ENCODE data around the gene BPIFB4.
"Not testable (repeated sequence)": the region's sequence is repeated elsewhere in the genome, so short reads cannot be mapped to it uniquely, and the experiment has no call there.

The BPIFB4 gene

DNA sequence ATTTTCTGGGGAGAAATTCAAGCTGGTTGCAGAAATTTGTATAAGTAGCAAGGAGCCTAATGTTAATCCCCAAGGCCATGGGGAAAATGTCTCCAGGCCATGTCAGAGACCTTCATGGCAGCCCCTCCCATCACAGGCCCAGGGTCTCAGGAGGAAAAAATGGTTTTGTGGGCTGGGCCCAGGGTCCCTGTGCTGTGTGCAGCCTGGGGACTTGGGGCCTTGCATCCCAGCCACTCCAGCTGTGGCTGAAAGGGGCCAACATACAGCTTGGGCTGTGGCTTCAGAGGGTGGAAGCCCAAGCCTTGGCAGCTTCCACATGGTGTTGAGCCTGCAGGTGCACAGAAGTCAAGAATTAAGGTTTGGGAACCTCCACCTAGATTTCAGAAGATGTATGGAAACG is 42.9 kb downstream of the BPIFB4 start:
- not testable (repeated sequence) for DNase-seq

DNA sequence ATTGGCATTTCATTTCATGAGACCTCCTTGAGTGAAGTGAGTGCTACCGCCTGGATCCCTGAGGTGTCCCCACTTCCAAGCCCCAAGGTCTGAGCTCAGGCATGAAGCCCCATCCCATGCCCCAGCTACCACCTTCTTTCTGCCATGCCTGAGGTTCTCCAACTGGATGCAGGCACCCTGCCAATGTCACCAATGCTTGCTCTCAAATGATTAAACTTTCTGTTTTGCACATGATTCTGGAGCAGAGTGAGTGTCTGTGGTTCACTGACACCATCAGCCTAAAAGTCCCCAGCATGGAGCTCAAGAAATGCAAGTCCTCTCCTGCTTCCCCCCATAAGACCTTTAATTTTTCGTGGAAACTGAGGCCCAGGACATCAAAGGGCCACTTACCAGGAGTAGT is 44.8 kb downstream of the BPIFB4 start:
- DNase-seq = no peak

DNA sequence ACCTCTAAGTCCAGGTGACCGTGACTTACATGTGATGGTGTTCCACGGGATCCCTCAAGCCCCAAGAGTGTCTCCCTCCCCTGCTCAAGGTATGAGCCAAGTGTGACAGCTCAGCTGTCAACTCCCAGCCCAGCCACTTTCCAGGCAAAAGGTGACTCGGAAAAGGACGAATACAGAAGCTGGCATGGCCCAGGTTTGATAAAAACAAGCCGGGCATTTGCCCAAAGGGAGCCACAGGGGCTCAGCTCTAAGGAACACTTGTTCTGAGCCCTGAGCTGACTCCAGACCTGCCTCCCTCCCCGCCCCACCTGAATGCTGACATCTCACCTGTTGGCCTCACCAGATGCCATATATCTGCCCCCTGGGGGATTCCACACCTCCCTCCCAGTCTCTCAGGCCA is 45.6 kb downstream of the BPIFB4 start:
- no peak for DNase-seq

DNA sequence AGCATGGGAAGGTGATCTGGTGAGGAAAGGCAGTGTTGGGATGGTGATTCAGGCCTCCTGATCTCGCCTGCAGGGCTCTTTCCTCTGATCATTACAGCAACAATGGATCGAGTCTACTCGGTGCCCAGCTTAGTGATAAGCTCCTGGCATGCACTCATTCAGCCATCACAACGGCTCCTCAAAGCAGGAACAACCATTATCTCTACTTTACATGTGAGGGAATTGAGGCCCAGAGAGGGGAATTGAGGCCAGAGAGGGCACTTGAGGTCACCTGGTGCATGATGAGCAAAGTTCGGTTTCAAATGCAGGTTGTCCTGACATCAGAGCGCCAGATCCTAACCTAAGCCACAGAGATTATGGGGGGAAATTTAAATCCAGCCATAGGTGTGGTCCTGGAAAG is 46.5 kb downstream of the BPIFB4 start:
- no peak for DNase-seq

DNA sequence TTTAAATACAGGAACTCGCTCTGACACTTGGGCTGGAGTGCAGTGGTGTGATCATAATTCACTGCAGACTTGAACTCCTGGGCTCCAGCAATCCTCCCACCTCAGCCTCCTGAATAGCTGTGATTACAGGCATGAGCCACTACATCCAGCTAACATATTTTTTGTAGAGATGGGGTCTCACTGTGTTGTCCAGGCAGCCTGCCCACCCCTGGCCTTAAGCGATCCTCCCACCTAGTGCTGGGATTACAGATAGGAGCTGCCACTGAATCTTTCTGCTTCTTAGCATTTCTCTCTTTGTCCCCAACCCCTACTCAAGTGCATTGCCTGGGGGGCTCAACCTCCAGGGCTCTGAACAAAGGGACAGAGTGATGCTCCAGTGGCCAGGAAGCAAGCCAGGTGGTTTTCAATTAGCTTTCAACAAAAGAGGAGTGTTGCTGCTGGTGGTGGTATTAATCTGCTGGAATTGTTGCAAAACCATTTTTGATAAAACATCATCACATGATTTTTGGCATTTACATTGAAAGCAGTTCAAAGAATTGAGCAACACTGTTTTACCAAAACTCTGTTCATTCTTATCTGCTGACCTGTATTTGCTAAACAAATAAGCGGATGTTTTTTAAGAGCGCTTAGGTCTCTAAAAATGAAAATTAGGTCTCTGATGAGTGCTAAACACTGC is 48.1 kb downstream of the BPIFB4 start:
- no peak for DNase-seq

DNA sequence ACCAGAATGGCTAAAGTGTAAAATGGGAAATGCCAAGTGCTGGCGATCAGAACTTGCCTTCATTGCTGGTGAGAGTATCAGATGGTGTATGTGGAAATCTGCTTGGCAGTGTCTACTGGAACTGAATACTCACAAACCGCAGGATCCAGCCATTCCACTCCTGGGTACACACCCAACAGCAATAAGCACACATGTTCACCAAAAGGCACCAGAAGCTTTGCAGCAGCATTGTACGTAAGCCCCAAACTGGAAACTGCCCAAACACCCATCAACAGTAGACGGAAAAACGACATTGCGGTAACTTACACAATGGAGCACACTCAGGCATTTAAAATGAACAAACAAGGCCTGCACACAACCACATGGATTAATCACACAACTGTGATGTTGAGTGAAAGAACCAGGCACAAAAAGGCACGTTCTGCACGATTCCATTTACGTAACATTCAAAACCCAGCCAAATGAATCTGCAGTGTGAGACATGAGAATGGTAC is 51.2 kb downstream of the BPIFB4 start:
- DNase-seq = peak; percentile 85

DNA sequence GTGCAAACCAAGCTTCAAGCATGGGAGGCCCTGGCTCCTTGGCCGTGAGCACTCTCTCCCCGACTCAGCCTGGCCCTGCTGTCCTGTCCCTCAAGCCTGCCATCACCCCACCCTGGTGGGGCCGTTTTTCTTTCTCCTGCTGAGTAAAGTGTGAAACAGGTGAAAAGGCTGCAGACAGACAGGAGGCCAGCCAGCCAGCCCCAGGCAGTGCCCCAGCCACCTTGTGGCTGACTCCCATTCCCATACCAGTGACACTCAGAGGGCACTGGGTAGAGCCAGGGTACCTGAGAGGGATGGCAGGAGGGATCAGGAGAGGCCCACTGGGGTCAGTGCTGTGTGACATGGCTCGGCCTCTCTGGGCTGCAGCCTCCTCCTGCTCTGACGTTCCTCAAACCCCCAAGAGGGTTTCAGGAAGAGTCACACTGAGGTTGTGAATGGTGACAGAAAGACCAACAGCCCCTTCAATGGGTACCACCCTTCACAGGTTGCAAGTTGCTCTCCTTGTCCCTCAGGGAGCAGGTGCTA is 52.6 kb downstream of the BPIFB4 start:
- DNase-seq = no peak

DNA sequence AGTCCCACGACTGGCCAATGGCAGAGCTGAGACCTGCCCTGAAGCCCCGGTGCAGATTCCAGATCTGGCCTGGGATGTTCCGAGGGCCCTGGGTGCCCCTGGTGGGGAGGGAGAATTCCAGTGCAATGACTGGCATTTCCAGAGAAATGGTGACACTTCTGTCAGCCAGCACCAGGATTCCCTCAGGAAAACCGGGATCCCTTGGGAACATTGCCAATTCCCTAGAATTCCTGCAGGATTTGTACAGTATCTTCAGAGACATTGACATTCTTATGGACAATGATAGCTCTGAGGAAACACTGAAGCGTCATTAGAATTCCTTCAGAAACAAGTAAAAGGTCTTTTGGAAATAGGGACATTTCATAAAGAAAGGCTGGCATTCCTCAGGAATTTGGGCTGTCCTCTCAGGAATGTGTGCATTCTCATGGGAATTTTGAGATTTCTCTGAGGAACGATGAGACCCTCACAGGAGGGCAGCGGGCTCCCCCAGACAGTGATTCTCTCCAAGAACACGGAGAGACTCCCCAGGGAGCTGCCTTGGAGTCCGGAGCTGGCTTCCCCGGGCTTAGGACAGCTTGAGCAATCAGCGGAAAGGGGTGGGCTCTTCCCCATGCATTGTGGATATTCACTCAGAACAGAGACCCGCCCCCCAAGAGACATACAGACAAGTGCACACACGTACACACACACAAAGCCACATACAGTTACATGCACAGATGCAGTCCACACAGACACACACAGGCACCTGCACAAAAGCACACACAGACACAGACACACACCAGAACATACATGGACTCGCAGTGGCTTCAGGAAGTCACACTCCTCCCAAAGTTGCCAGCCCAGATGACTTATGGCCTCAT is 53.3 kb downstream of the BPIFB4 start:
- peak; percentile 16 for DNase-seq

DNA sequence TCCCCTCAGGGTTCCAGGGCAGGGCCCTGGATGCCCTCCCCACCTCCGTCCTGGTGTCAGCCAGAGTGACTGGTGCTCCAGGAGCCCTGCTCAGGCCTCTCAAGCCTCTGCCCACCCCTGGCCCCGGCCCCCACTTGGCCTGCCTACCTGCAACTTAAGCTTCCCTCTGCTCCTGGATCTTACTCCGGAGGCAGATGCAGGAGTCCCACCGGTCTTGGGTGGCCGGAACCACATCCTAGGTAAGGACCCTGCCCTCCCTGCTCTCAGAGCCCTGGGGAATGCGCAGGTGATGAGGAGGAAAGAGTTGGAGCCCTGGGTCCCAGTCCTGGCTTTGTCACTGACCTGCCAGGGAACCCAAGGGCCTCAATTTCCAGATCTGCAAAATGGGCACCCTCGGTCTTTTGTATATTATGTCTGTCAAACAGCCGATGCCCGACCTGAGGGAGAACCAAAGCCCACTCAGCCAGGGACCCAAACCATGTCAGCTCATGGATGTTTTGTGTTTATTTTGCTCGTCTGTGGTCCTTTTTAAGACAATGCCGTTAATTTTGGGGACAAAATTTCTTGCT is 54.0 kb downstream of the BPIFB4 start:
- DNase-seq = no peak

DNA sequence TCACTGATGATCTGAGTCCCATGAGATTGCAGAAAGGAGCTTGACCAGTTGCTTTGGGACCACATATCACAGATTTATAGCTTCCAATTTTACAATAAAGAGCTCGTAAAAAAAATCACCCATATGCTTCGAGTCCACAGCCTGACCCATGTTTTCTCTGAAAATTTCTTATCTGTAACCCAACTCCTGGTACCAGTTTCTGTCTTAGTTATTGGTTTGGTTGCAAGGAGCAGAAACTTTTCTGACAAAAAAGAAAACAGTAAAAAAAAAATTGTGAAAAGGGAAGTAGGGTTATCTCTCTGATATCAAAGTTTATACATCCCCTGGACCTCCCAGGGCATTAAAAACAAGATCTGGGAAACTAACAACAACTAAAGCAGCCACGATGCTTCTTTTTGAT is 57.8 kb downstream of the BPIFB4 start:
- no peak for DNase-seq

DNA sequence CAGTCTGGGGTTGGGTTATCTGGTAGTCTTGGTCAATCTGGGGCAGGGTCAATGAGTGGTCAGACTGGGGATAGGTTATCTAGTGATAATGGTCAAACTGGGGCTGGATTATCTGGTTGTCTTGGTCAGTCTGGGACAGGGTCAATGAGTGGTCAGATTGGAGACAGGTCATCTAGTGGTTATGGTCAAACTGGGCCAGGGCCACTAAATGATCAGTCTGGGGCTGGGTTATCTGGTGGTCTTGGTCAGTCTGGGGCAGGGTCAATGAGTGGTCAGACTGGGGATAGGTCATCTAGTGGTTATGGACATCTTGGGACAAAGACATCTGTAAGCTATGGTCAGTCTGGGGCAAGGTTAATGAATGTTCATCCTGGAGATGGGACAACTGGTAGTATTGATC is 60.0 kb downstream of the BPIFB4 start:
- DNase-seq = no peak

DNA sequence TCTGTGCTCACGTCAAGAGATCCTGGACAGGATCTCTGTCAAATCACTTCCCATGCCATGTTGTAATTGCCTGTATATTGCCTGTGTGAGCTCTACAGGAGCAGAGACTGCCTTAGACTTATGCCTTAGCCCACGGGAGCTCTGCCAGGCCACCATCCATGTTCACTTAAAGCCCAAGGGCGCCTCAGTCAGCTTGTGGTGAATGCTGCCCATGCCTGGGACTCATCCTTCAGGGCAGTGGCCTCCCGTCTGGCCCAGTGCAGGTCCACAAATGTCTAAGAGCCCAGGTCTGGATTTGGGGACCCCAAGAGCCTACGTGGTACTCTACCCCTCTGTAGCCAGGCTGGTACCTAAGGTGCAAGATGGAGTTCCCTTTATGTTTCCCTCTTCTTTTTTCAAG is 66.1 kb downstream of the BPIFB4 start:
- no peak for DNase-seq

DNA sequence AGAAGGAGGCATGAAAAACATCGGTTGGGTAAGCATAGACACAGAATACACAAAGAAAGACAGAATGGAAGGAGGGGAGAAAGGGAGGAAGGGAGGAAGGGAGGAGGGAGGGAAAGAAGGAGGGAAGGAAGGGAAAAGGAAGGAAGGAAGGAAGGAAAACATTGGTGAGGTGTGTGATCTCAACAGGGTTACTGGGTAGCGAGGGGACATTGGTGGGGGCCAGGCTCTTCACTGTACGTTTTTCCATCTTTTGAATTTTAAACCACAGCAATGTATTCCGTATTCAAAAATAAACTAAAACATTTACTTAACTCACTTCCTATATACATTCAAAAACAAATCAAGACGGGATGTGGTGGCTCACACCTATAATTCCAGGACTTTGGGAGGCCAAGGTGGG is 67.9 kb downstream of the BPIFB4 start:
- DNase-seq = no peak

DNA sequence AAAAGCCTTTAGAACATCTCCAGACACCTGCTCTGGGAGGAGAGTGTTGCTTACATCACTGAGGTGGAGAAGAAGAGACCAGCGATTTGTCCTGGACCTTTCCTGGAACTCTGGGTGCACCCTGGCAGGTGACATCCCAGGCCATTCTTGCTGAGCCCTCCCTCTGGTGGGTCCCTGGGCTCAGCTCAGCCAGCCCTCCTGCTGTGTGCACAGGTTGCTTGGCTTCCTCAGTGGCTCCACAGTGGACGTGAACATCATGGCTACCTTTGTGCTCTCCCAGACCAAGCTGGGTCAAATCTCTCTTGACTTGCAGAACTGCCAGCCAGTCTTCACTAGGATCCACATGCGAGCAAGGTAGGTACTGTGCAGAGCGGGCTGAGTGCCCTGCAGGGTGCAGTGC is 68.6 kb downstream of the BPIFB4 start:
- no peak for DNase-seq

DNA sequence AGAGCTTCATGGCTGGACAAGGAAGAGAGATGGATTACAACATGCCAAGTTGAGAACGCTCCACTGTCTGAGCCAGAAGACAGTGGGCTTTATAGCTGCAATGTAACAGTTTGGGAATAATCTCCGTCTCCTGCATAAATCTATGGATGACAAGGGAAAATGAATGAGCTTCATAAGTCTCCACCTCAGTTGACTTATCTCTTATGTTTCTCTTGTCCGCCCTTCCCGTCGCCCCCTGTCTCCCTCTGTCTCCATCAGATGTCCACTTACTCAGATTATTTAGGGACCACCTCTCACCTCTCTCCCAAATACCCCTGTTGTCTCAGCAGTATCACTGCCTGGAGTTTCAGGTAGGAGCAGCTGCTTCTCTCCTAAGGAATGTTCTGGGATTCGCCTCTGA is 74.8 kb downstream of the BPIFB4 start:
- DNase-seq = no peak

DNA sequence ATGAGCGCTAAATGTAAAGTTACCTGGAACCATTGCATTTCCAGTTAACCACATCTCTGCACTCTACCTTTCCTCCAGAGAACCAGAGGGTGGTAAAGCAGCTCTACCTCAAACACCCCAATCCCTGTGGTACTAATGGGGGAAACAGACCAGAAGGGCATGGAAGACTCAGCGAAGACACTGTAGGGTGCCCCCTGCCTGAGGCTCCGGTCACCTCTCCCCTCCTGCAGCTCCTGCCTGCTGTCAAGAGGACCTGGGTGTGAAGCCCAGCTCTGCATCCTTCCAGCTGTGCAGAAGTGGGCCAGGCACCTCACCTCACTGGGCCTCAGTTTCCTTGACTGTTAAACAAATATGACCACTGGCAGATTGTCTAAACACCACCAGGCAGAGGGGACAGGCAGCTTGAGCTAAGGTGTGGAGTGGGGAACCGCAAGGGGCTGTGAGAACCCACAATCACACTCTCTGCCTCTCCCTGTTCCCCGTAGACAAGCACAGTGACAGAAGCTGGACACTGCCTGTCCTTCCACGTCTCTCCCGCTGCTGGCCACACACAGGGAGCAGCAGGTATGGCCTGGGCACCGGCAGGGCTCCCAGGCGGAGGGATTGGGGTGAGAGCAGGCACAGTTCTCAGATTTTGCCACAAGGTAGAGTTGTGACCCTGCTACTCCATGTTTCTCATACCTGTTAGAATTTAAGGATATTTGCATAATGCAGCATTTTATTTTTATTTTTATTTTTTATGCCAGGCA is 79.4 kb downstream of the BPIFB4 start:
- DNase-seq = no peak

DNA sequence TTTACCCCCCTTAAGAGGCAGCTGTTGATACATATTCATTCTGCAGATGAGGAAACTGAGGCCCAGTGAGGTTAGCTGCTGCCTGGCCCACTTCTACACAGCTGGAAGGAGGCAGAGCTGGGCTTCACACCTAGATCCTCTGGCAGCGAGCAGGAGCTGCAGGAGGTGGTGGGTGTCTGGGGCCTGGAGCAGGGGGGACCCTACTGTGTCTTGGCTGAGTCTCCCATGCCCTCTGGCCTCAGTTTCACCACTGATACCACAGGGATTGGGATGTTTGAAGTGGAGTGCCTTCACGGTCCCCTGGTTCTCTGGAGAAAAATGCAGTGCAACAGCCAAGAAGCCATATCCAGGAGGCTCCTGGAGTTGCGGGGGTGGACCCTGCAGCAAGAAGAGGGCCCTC is 80.3 kb downstream of the BPIFB4 start:
- DNase-seq = no peak

DNA sequence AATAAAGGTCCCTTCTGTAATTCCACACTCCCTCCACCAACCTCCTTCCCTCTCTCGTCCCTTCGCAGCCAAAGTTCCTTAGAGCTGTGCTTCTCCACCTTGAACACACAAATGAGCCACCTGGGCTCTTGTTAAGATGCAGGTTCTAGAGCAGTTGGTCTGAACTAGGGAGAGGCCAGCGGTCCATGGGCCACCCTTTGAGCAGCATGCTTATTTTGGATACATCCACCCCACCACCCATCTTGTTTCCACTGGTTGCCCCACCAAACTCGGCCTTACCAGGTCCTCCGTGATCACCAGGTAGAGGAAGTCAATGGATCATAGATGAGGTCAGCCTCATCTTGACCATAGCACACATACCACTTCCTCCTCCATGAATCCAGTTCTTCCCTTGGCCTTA is 81.2 kb downstream of the BPIFB4 start:
- DNase-seq = no peak

Measured in fibroblast of skin of abdomen (primary cell).